ENCODE data around the gene SCN11A.

SCN11A gene

GRCh38 chr3:39079530-39079929 is 27.8 kb upstream of the SCN11A start:
- TF ChIP-seq REST (IDR thresholded peaks at IDR 0.05; ENCODE audit: insufficient read depth in 1 of 2, low read depth in 2 of 2, low read length in 2 of 2), result no peak
- no peak for TF ChIP-seq FOXP2 (optimal IDR thresholded peaks at IDR 0.05; ENCODE audit: borderline replicate concordance, extremely low read depth, extremely low read length, insufficient read depth)
- TF ChIP-seq SIN3A (IDR thresholded peaks at IDR 0.05; ENCODE audit: borderline replicate concordance, insufficient read depth, low read length), result no peak
- TF ChIP-seq TAF1 (IDR thresholded peaks at IDR 0.05; ENCODE audit: borderline replicate concordance, insufficient read depth, low read length), result no peak
- no peak for TF ChIP-seq POLR2AphosphoS5 (IDR thresholded peaks at IDR 0.05; ENCODE audit: low read depth, low read length)

DNA sequence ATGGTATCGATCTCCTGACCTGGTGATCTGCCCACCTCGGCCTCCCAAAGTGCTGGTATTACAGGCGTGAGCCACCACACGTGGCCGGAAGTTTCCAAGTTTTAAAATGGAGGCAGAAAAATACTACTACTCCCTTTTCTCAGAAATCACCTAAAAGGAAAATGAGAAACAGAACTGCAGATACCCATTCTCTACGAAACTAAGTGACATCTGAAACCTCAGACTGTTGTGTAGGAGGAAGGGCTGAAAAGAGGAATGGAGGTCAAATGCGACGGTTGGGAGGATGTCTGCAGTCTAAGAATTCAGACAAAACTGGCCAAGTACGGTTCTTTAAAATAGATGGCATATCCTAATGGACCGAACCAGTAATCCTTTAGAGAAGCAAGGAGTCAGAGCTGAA is 24.2 kb upstream of the SCN11A start:
- no peak for TF ChIP-seq SIN3A (IDR thresholded peaks at IDR 0.05; ENCODE audit: borderline replicate concordance, insufficient read depth, low read length)
- TF ChIP-seq REST (IDR thresholded peaks at IDR 0.05; ENCODE audit: insufficient read depth in 1 of 2, low read depth in 2 of 2, low read length in 2 of 2), result no peak
- TF ChIP-seq FOXP2 (optimal IDR thresholded peaks at IDR 0.05; ENCODE audit: borderline replicate concordance, extremely low read depth, extremely low read length, insufficient read depth), result no peak
- no peak for TF ChIP-seq POLR2AphosphoS5 (IDR thresholded peaks at IDR 0.05; ENCODE audit: low read depth, low read length)
- no peak for TF ChIP-seq TAF1 (IDR thresholded peaks at IDR 0.05; ENCODE audit: borderline replicate concordance, insufficient read depth, low read length)

DNA sequence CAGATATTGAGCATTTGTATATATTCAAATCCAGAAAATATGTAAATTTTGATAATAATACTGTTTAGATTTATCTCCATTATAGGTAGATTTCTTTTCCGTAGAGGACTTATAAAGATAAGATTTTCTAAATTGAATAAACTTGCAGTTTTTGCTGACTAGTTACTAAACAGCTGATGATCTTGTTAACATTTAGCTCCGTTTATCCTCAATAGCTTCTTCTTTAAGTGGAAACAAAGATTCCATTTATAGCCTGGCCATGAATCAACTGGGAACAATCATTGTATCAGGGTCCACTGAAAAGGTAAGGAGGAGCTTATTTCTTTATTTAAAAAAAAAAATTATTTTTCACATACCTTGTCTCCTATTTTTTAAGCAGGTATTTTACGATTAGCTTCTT is 16.8 kb upstream of the SCN11A start:
- TF ChIP-seq REST (IDR thresholded peaks at IDR 0.05; ENCODE audit: insufficient read depth in 1 of 2, low read depth in 2 of 2, low read length in 2 of 2) (no peak), POLR2AphosphoS5 (IDR thresholded peaks at IDR 0.05; ENCODE audit: low read depth, low read length) (no peak), FOXP2 (optimal IDR thresholded peaks at IDR 0.05; ENCODE audit: borderline replicate concordance, extremely low read depth, extremely low read length, insufficient read depth) (no peak), SIN3A (IDR thresholded peaks at IDR 0.05; ENCODE audit: borderline replicate concordance, insufficient read depth, low read length) (no peak), TAF1 (IDR thresholded peaks at IDR 0.05; ENCODE audit: borderline replicate concordance, insufficient read depth, low read length) (no peak)

- TF ChIP-seq FOXP2 (optimal IDR thresholded peaks at IDR 0.05; ENCODE audit: borderline replicate concordance, extremely low read depth, extremely low read length, insufficient read depth), result no peak
- no peak for TF ChIP-seq SIN3A (IDR thresholded peaks at IDR 0.05; ENCODE audit: borderline replicate concordance, insufficient read depth, low read length)
- no peak for TF ChIP-seq TAF1 (IDR thresholded peaks at IDR 0.05; ENCODE audit: borderline replicate concordance, insufficient read depth, low read length)
- TF ChIP-seq REST (IDR thresholded peaks at IDR 0.05; ENCODE audit: insufficient read depth in 1 of 2, low read depth in 2 of 2, low read length in 2 of 2), result no peak
- TF ChIP-seq POLR2AphosphoS5 (IDR thresholded peaks at IDR 0.05; ENCODE audit: low read depth, low read length), result no peak
These were observed 15.5 kb upstream of the SCN11A start for GRCh38 chr3:39067286-39067685.

GRCh38 chr3:39065197-39065596 is 13.5 kb upstream of the SCN11A start:
- TF ChIP-seq SIN3A (IDR thresholded peaks at IDR 0.05; ENCODE audit: borderline replicate concordance, insufficient read depth, low read length) (no peak), FOXP2 (optimal IDR thresholded peaks at IDR 0.05; ENCODE audit: borderline replicate concordance, extremely low read depth, extremely low read length, insufficient read depth) (no peak), TAF1 (IDR thresholded peaks at IDR 0.05; ENCODE audit: borderline replicate concordance, insufficient read depth, low read length) (no peak), REST (IDR thresholded peaks at IDR 0.05; ENCODE audit: insufficient read depth in 1 of 2, low read depth in 2 of 2, low read length in 2 of 2) (no peak), POLR2AphosphoS5 (IDR thresholded peaks at IDR 0.05; ENCODE audit: low read depth, low read length) (no peak)

All from PFSK-1 (cell line).